Ovary (tissue), 3 donors: Measurements from ENCODE around the gene DUT.

Source experiments
- CTCF ChIP-seq, 3 donors: fragments of 450-650 bp in 2 of 3; fragments of 200-600 bp in 1 of 3; IDR thresholded peaks; one replicate each; pipeline versions ENCODE4 v1.5.1 to v1.8.0; 2016 to 2022; ENCODE audit warnings: antibody characterized with exemption in 3 of 3, mild to moderate bottlenecking in 1 of 3
- EP300 ChIP-seq: sonication (generic); formaldehyde crosslinking; IDR thresholded peaks from one replicate; pipeline ENCODE4 v1.6.1; 2017; ENCODE audit warnings: antibody characterized with exemption
- POLR2A ChIP-seq: fragments of 450-650 bp; IDR thresholded peaks from one replicate; pipeline ENCODE4 v1.6.1; 2017; ENCODE audit warnings: antibody characterized with exemption, mild to moderate bottlenecking, moderate library complexity
- donor health status: DM: no; HTN: no; CAD: no.

- TF ChIP-seq CTCF (IDR thresholded peaks at IDR 0.05) (no peak), POLR2A (no peak), EP300 (no peak)
Observed at GRCh38 chr15:48380198-48380597, 49.0 kb downstream of the DUT start.
